GM19397 (cell line): ENCODE results near the gene PJA2.
A peak's percentile ranks its signal among the peaks of the same experiment; 100 is the strongest.

Experiments
- ATAC-seq: cut with Tn5 transposase; IDR thresholded peaks from one replicate; pipeline ENCODE4 v1.9.1; 2021; ENCODE audit warnings: mild to moderate bottlenecking, moderate library complexity; ENCODE audit not compliant: unreplicated experiment

PJA2 gene

GRCh38 chr5:109408991-109409843 is 557 bp downstream of the PJA2 start:
- peak; percentile 31 for ATAC-seq

GRCh38 chr5:109407913-109408312 is 1.9 kb downstream of the PJA2 start:
- ATAC-seq: no peak

GRCh38 chr5:109406719-109407118 is 3.1 kb downstream of the PJA2 start:
- ATAC-seq: no peak

- no peak for ATAC-seq
Observed at GRCh38 chr5:109404428-109404960, 5.3 kb downstream of the PJA2 start.

GRCh38 chr5:109403469-109403868 is 6.3 kb downstream of the PJA2 start:
- no peak for ATAC-seq

- ATAC-seq: no peak
Observed at GRCh38 chr5:109399092-109399759, 10.5 kb downstream of the PJA2 start.

- no peak for ATAC-seq
Observed at GRCh38 chr5:109396965-109397364, 12.8 kb downstream of the PJA2 start.

- ATAC-seq: no peak
Observed at GRCh38 chr5:109394806-109395205, 15.0 kb downstream of the PJA2 start.

- no peak for ATAC-seq
Observed at GRCh38 chr5:109390188-109390587, 19.6 kb downstream of the PJA2 start.

- ATAC-seq: no peak
Observed at GRCh38 chr5:109388407-109388806, 21.4 kb downstream of the PJA2 start.

- no peak for ATAC-seq
Observed at GRCh38 chr5:109387408-109387974, 22.3 kb downstream of the PJA2 start.

GRCh38 chr5:109378095-109378494 is 31.7 kb downstream of the PJA2 start:
- no peak for ATAC-seq

GRCh38 chr5:109374625-109375024 is 35.1 kb downstream of the PJA2 start:
- ATAC-seq: no peak

- ATAC-seq: no peak
Observed at GRCh38 chr5:109373932-109374331, 35.8 kb downstream of the PJA2 start.

GRCh38 chr5:109370343-109370742 is 39.4 kb downstream of the PJA2 start:
- ATAC-seq: no peak

- ATAC-seq: no peak
Observed at GRCh38 chr5:109365653-109366052, 44.1 kb downstream of the PJA2 start.

GRCh38 chr5:109364977-109365376 is 44.8 kb downstream of the PJA2 start:
- no peak for ATAC-seq

- ATAC-seq: no peak
Observed at GRCh38 chr5:109359642-109360041, 50.1 kb downstream of the PJA2 start.

GRCh38 chr5:109357807-109358206 is 52.0 kb downstream of the PJA2 start:
- ATAC-seq: no peak

GRCh38 chr5:109354761-109355160 is 55.0 kb downstream of the PJA2 start:
- ATAC-seq: no peak

- no peak for ATAC-seq
Observed at GRCh38 chr5:109351988-109352864, 57.5 kb downstream of the PJA2 start.
